Retina (tissue), 1 donor: ENCODE measurements around the gene SRD5A1.
"Not testable (repeated sequence)": the region's sequence is repeated elsewhere in the genome, so short reads cannot be mapped to it uniquely, and the experiment has no call there.

Experiments used
- DNase-seq: peaks from one replicate; pipeline ENCODE4 v3.0.0-alpha.2; 2016

The SRD5A1 gene

DNA sequence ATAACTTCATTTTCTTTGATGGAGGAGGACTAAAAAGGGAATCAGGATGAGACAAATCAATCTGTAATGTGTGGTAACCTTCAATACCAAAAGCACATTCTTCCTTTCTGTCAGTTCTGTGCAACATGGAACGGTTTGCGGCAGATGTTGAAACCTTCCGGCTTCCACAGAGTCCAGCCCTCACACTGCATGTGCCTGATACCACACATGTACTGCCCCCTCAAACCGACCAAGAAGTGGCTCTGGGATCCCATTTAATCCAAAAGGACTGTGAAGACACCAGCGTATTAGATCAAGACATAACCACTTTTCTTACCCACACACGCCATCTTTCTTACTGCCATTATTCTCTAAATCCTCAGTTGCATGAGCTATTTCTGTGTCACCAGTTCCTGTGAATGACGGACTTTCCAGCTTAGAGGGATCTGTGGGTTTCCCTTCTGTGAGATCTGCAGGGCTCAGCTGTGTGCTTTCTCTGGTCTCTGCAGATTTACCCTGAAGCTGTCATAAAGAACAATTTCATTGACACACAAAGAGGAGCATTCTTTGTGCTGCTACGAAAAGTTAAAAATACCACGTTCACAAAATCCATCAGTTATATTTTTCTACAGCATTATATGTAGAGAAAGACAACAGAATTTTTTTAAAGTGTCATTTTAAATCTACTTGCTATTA lies 26.2 kb upstream of the SRD5A1 start:
- DNase-seq, result no peak

DNA sequence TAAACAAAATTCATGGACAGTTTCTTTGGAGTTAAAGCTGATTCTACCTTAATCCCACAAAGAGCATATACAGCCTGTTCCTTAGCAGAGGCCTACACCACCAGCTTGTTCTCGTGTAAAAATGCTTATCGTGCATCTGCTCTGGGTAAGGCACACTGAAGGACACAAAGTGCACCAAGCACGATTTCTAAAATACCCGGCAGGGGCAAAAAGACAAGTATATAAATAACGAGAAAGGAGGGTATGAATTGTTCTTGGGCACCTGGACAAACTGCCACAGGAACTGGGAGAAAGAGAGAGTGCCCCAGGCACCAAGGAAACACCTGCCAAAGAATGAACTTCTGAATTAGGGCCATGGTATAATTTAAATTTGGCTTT lies 25.7 kb upstream of the SRD5A1 start:
- no peak for DNase-seq

DNA sequence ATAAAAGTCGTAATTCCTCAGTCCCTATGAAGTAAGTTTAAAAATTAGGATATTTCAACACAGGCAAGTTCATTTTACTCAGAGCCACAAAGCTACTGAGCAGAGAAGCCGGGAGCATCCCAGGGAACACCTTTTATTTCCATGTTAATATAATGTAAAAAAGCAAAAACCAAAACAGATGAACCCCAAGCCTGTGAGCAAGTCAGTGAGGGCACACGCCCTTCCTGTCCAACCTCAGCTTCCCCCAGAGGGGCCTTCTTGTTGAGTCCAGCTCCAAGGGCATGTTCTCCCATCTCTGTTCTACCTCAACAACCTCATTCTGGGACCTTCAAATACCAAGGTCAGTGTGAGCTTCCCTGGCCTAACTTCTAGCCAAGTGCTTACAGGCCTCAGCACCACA lies 25.2 kb upstream of the SRD5A1 start:
- DNase-seq, result no peak

DNA sequence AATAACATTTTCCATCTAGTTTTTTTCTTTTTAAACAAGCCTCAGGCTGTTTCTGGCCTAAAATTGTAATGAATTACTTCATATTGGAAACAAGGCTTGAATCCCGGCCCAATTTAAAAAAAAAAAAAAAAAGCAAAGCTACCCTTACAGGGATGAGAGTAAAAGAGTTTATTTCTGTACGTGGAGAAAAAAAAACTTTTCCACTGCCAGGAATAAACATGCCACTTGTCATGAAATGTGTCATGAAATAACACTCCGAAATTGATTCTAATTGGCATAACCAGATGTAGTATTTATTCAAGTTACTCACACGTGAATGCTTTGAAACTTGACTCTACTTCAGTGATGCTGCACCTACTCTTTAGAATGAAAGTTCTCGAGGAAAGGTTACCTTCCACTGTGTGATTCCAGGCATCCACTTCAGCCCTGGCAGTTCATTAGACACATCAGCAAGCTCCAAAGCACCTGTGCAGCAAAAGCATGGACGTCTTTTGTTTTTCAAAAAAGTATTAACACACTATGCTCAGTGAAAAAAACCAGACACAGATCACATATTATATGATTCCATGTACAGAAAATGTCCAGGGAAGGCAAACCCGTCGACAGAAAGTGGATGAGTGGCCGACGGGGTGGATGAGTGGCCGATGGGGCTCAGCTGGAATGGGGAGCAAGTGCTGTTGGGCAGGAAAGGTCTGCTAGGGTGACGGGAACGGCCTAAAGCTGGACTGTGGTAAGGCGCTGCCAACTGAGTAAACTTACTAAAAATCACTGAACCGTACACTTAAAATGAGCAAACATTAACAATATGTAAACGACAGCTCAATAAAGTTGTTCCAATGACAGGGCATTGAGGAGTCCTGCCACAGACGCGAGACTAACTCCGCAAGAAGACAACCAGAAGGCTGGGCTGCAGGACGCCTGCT lies 21.6 kb upstream of the SRD5A1 start:
- no peak for DNase-seq

DNA sequence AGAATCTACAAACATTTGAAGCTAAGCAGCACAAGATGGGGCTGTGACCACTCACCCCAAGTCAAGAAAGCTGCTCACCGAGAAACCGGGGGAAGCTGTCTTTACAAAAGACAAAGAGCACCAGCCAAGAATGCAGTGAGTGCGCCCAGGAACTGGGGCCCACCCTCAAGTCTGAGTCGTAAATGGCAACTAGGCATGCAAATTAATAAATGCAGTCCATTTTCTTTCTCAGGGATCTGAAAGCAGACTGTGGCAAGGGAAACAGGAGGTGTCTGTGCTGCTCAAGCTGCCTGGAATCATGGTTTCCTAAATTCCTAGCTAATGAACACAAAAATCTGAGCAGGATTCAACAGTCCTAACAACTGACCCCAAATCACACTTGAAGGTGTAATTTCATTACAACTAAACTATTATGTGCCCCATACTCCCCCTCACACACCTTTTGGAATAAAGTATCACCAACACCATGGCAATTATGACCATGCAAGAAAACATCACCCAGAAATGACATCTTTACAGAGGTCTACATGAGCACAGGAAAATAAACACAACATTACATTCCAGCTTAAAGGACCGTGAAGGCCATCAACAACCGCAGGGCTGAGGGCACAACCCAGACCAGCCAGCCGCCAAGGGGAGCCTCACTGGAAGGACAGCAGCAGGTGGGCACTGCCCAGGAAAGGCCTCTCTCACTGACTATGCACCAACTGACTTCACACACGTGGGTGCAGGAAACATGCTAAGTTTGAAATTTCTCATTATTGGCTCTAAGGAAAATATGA lies 18.0 kb upstream of the SRD5A1 start:
- no peak for DNase-seq

DNA sequence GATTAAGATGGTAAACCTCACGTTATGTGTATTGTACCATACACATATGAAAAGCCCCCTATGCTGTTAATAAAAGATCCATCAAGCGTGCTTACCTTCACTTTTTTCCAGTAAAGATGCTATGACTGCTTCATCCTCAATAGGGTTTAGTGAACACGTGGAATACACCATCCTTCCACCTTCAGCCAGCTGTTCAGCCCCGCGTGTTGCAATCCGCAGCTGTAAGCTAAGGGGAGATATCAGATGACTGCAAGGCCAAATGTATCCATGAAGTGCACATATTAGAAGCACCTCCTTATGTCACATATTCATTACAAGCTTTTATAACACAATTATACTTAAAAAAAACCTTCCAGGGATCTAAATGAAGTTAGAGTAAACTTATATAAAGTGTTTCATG lies 16.6 kb upstream of the SRD5A1 start:
- no peak for DNase-seq

DNA sequence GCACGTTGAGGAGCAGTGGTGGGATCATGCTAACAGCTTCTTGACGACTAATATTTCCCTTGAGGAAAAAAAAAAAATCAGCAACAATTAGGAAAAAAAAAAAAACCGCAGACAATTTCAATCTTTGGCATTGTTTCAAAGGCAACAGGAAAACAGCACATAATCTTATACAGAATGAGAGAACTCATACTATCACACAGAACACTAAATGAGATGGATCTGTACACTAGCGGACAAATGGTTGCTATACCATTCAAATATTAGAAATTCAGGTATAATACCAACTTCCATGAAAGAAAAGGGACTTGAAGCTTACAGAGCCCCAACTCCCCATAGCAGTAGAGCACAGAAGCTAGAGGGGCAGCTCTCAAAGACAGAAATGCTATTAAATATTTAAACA lies 10.0 kb upstream of the SRD5A1 start:
- no peak for DNase-seq

DNA sequence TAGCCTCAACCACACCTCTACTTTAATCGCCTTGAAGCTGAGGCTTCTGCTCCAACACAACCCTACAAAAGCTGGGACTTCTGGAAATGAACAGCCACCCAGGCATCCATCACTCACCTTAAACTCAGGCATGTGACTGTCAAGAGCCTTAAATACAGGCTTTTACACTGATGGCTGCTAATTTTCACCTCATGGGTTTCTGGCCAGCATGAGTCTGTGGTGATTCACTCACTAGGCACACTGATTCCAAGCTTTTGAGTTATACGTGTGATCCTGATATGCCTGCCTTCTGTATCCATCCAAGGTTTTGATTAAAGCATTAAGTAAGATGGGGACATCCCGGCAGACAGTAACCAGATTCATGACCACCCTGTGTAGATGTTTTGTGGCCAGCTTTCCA lies 9.3 kb upstream of the SRD5A1 start:
- no peak for DNase-seq

DNA sequence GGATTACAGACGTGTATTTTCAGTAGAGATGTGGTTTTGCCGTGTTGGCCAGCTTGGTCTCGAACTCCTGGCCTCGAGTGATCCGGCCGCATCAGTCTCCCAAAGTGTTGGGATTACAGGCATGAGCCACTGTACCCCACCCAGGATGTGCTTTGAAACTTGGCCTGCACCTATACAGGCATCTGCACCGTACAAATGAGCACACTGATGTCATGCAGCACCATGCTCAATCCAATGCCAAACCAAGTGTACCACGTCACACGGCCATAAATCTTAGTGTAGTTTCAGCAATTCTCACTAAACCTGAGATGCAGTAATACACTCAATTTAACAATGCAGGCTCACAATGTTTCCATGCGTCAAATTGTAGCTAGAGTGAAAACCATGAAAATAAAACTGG lies 6.7 kb upstream of the SRD5A1 start:
- no peak for DNase-seq

DNA sequence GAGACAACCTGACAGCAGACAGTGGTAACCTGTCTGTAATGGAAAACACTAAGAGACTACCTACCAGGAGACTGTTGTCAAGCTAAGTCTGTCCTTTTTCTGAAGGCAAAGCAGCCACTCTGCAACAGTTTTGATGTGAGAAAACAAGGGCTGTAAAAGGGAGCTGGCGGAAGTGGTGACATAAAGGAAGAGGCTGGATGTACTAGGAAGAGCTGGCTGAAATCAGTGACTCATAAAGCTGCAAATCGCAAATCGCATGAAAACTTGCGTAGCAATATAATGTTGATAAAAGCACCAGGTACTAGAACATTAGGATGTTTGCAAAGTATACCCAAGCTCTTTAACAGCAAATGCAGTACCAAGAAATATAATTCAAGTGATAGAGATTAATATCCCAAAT lies 1.8 kb upstream of the SRD5A1 start:
- no peak for DNase-seq

DNA sequence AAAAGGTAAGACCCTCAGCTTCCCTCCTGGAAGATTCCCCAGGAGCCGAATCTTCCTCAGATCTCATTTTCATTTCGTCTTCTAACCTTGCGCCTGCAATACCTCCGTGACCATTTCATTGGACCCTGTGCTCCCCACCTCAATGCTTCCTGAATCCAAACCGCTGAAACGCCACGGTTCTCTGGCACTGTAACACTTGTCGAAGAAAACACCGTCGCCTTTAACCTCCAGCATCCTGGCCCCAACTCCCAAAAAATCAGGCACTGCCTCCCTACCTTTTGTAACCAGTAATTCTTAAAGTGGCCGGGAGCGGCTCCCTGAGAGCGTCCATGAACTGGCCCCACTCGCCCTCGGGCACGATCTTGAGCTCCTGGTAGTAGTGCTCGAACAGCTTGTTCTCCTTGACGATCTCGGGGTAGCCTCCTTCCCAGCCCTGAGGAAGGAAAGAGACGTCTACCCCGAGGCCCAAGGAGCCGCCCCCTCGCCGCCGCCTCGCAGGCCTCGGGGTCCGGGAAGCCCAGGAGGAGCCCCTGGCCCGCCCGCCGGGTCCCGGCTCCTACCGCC lies 834 bp upstream of the SRD5A1 start:
- DNase-seq, result no peak

DNA sequence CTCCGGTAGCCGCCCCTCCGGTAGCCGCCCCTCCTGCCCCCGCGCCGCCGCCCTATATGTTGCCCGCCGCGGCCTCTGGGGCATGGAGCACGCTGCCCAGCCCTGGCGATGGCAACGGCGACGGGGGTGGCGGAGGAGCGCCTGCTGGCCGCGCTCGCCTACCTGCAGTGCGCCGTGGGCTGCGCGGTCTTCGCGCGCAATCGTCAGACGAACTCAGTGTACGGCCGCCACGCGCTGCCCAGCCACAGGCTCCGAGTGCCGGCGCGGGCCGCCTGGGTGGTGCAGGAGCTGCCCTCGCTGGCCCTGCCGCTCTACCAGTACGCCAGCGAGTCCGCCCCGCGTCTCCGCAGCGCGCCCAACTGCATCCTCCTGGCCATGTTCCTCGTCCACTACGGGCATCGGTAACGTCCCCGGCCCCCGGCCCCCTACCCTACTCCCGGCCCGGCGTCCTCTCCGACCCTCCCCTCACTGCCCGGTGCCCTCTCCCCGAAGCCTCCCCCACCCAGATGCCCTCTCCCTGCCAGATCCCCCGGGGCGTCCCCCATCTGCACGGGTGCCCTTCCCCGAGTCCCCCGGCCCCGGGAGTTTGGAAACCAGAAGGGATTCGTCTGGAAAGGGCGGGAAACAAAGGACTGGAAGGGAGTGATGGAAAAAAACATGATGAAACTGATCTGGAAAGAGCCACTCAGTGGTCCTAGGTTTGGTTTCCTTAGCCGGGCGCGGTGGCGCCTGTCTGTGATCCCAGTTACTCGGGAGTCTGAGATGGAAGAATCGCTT lies 417 bp downstream of the SRD5A1 start:
- peak; percentile 86 for DNase-seq

DNA sequence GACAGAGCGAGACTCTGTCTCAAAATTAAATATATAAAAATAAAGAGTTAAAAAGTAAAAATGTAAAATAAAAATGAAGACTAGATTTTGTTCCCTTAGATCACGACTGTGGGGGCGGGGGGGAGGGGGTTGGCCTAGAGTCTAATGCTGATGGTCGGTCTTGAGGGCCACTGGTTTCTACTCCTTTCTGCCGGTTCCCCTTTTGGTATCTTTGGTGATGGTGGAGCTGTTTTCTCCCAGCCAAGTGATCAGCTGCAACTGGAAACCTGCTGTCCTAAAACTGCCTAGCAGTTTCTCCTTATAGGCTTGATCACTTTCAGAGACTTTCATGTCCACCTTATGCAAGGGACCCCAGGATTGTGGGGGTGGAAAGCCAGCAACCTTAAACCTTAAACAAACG lies 1.1 kb downstream of the SRD5A1 start:
- DNase-seq, result no peak

DNA sequence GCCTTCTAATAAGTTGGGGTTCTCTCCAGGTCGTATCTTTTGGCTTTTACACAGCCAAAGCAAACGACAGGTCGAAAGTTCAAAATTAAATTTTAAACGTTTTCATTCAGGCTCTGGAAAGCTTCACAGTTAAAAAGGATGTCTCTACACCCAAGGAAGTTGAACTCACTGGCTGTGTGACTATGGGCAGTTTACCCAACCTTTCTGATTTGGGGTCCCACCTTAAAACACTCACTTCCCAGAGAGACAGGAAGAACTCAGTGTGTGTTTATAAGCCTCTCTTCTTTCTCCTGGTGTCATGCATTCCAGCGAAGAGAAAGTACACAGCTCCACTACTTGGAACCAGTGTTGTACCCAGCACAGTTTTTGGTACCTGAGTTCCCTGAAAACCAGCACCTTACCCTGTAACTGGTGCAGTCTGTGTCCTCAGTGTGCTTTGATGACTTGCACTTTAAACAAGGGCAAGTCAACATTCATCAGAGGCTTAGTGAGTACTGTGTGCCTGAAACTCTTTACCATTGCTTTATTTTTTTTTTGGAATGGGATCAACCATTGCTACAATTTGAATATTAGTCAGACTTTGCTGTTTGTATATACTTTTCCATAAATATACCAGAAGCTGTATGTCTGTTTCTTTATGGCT lies 1.7 kb downstream of the SRD5A1 start:
- no peak for DNase-seq

DNA sequence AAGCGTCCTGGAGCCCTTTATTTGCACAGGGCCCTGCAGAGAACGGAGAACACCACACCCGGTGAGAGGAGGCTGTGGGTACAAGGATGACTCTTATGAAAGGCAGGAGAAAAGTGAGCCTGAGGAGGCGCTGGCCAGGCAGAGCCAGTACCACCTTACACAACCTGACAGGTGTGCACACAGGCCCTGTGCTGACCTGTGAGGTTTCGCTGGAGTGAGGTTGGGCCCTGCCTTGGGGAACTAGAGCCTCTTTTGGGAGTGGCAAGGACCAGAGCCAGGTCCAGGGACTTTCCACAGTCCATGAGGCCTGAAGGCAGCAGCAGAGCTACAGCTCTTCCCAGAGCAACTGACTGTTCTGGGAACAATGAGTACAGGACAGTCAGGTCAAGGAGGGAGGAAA lies 3.1 kb downstream of the SRD5A1 start:
- no peak for DNase-seq

DNA sequence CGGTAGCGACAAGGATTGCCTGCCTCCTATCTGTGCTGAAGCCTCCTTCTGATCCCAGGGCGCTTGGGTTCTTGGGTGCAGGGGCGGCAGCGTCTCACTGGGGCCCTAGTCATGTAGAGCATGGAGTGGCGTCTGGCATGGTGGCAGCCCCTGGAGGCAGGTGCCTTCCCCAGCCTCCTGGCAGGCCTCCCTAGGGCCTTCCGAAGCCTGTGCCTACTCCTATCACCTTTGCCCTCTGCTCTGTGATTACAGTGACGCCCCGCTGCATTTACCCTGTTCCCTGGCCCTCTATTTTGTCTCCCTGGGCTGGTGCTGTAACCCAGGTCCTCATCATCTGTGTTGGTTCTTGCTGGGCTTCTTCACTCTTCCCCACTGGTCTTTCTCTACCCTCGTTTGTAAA lies 3.8 kb downstream of the SRD5A1 start:
- no peak for DNase-seq

DNA sequence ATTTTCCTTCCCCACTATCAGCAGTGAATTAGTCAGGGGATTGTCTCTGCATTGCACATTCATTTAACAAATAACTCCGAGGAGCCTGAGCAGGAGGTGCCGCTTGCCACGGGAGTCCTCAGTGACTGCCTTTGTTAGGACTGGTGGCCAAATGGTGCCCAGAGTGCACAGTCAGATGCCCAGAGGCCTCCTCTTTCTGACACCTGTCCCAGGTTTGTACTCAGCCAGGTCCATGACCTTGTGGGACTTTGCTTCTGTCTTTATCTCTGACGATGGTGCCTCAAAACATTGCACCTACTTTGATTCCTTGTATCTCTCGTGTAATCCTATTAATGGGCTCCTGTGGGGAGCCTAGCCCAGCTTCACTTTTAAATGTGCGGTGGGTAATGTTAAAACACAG lies 4.3 kb downstream of the SRD5A1 start:
- DNase-seq, result no peak

DNA sequence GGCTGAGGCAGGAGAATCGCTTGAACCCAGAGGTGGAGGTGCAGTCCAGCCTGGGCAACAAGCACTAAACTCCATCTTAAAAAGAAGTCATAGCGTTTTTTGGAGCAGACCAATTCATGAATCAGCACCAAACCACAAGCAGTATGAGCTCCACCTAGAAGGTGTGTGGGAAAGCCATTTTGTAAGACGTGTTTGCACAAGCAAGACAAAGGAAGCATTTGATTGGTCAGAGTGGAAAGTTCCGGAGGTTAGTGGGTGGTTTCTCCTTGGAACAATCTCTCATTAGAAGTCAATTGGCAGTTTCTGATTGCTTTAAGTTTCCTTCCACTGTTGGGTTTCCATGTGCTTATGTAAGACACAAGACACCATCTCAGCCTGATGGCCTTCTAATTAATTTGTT lies 5.0 kb downstream of the SRD5A1 start:
- DNase-seq, result no peak

DNA sequence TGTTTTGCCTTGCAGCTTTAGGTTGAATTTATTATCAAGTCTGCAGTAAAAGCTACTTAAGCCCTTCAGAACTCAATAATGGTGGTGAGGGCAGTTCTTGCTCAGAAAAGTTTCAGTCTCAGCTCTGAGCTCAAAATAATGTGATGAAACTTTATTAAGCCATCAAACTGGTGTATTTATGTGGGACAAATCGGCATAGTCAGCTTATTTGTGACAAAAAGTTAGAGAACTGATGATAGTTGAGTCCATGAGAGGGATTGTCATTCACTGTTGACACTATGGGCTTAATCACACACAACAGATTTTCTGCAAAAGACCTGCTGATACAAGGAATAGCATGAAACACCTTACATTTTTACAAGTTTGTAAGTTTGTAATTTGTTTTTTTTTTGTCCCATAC lies 9.4 kb downstream of the SRD5A1 start:
- no peak for DNase-seq

DNA sequence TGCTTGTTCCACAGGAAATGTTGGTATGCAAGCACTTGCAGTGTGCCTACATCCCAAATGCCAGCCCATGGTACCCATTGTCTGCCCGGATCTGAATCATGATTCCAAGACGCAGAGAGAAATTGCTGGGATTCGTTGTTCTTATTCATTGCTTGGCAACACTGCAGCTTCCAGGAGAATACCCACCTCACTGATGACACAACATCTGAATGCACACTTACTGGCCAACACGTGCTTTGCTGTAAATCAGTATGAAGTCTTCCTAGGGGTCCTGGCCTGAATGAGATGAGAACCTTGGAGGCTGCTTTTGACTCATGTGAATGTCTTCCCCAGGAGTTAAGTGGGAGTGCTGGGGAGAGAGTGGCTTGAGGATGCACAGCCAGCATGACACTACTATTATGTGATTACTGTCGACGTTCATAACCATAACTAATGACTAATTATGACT lies 11.6 kb downstream of the SRD5A1 start:
- no peak for DNase-seq

DNA sequence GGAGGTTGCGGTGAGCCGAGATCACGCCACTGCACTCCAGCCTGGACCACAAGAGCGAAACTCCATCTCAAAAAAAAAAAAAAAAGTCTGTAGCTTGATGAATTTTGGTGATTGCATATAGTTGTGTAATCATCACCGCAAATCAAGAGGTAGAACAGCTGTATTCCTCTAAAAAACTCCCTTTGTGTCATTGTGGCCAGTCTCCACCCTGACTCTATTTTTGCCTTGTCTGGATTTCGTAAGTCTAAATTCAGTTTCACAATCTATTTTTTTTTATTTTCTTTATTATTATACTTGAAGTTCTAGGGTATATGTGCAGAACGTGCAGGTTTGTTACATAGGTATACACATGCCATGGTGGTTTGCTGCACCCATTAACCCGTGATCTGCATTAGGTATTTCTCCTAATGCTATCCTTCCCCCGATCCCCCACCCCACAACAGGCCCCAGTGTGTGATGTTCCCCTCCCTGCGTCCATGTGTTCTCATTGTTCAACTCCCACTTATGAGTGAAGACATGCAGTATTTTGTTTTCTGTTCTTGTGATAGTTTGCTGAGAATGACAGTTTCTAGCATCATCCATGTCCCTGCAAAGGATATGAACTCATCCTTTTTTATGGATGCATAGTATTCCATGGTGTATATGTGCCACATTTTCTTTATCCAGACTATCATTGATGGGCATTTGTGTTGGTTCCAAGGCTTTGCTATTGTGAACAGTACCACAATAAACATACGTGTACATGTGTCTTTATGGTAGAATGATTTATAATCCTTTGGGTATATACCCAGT lies 12.5 kb downstream of the SRD5A1 start:
- DNase-seq, result not testable (repeated sequence)
